Measurements from ENCODE around the gene SCIN.

- TF ChIP-seq CTCF (IDR thresholded peaks at IDR 0.05) = peak; percentile 56 to 96 (median 94)
- TF ChIP-seq POLR2A (IDR thresholded peaks at IDR 0.05) = peak in 1 of 2 donors; percentile 51
Observed at GRCh38 chr7:12686234-12686890, 115.8 kb downstream of the SCIN start.
